NK-92 (cell line): ENCODE data around the gene PGGT1B.
A peak's percentile ranks its signal among the peaks of the same experiment; 100 is the strongest.

Source experiments
- DNase-seq: peaks from one replicate; lab custom pipeline; 2025; ENCODE audit not compliant: unreplicated experiment; lab: John Stamatoyannopoulos, UW

Gene PGGT1B

GRCh38 chr5:115184770-115185169 is 77.9 kb downstream of the PGGT1B start:
- no peak for DNase-seq

- DNase-seq: no peak
Observed at GRCh38 chr5:115181757-115182156, 80.9 kb downstream of the PGGT1B start.

GRCh38 chr5:115180165-115180709 is 82.4 kb downstream of the PGGT1B start:
- DNase-seq: no peak

GRCh38 chr5:115179394-115180164 is 83.1 kb downstream of the PGGT1B start:
- DNase-seq: no peak

GRCh38 chr5:115179030-115179393 is 83.7 kb downstream of the PGGT1B start:
- DNase-seq: no peak

GRCh38 chr5:115170929-115171510 is 91.7 kb downstream of the PGGT1B start:
- no peak for DNase-seq

GRCh38 chr5:115170134-115170928 is 92.3 kb downstream of the PGGT1B start:
- no peak for DNase-seq

GRCh38 chr5:115169487-115170133 is 93.1 kb downstream of the PGGT1B start, which contains the start of gene TRIM36:
TSS of gene TRIM36 (minus strand) at chr5:115169908. CDS start at chr5:115169634, 274 bp downstream.
- peak; percentile 29 for DNase-seq

GRCh38 chr5:115168829-115169486 is 93.7 kb downstream of the PGGT1B start:
- no peak for DNase-seq

GRCh38 chr5:115166744-115167393 is 95.8 kb downstream of the PGGT1B start:
- no peak for DNase-seq

- no peak for DNase-seq
Observed at GRCh38 chr5:115165790-115166189, 96.9 kb downstream of the PGGT1B start.

GRCh38 chr5:115160975-115161475 is 101.7 kb downstream of the PGGT1B start:
- DNase-seq: no peak
